ENCODE measurements around the gene GAST. TPM values are rescaled to one million over a fixed set of nuclear protein-coding genes. Genes with fewer than 3 reads are reported as not detected.
A peak's percentile ranks its signal among the peaks of the same experiment; 100 is the strongest.

The GAST gene
- total and polyA plus RNA-seq, 2 donors from 2014 or later: not detected

DNA sequence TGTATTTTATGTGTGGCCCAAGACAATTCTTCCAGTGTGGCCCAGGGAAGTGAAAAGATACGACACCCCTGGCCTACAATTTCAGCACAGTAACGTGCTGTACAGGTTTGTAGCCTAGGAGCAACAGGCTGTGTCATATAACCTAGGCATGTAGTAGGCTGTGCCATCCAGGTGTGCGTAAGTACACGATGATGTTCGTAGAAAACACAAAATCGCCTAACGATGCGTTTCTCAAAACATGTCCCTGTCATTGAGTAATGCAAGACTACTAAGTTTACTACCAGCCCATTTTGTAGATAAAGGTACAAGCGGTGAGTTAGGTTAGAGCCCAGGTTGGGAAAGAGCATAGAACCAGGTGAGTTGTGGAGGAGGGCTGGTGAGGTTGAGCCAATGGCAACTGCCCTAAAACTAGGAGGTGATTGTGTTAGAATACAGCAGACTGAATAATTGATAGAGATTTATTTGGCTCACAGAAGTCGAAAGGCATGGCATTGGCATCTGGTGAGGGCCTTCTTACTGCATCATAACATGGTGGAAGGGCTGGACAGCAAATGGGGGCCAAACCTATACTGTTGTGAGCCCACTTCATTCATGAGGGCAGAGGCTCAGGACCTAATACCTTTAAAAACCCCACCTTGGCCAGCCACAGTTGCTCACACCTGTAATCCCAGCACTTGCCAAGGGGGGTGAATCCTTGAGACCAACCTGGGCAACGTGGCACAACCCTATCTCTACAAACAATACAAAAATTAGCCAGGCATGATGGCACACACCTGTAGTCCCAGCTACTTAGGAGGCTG, 19.2 kb upstream of the GAST start:
- no peak overlapping the region for H3K4me3 ChIP-seq (ENCODE audit: low read length in 3 of 3)
- peaks cover 4 to 23% (median 19%) of the 10 kb centered on the region in 3 donors for H3K4me1 ChIP-seq (ENCODE audit: control insufficient read depth in 2 of 3, insufficient read depth in 2 of 3, low read depth in 1 of 3, low read length in 3 of 3)
- no peak for DNase-seq
- intact Hi-C loops (cut with DNase I): no loop called here
- no peak overlapping the region for H3K9ac ChIP-seq (ENCODE audit: low read length in 3 of 3)
- H3K9me3 ChIP-seq (ENCODE audit: control insufficient read depth in 2 of 3, insufficient read depth in 1 of 3, low read length in 3 of 3): no peaks in the 10 kb centered on the region
- H3K27ac ChIP-seq (ENCODE audit: low read depth in 2 of 2, low read length in 2 of 2): no peak overlapping the region
- no peak for TF ChIP-seq CTCF (IDR thresholded peaks at IDR 0.05; ENCODE audit: borderline replicate concordance, extremely low read depth, insufficient read depth)
- no peaks in the 10 kb centered on the region for H3K27me3 ChIP-seq (ENCODE audit: control insufficient read depth, insufficient read depth, low read length)
- FAIRE-seq: no peak
- H3K36me3 ChIP-seq (ENCODE audit: control insufficient read depth in 2 of 3, insufficient read depth in 3 of 3, low read length in 3 of 3): peaks cover 25 to 43% (median 37%) of the 10 kb centered on the region in 3 donors

- no peak for DNase-seq
- Histone ChIP-seq H3K4me1 (ENCODE audit: control insufficient read depth in 2 of 3, insufficient read depth in 2 of 3, low read depth in 1 of 3, low read length in 3 of 3) (peaks cover 0 to 16% (median 15%) of the 10 kb centered on the region in 3 donors), H3K27ac (ENCODE audit: low read depth in 2 of 2, low read length in 2 of 2) (no peak overlapping the region), H3K36me3 (ENCODE audit: control insufficient read depth in 2 of 3, insufficient read depth in 3 of 3, low read length in 3 of 3) (peaks cover 17 to 34% (median 31%) of the 10 kb centered on the region in 3 donors), H3K27me3 (ENCODE audit: control insufficient read depth, insufficient read depth, low read length) (no peaks in the 10 kb centered on the region), H3K9me3 (ENCODE audit: control insufficient read depth in 2 of 3, insufficient read depth in 1 of 3, low read length in 3 of 3) (no peaks in the 10 kb centered on the region), H3K9ac (ENCODE audit: low read length in 3 of 3) (no peak overlapping the region), H3K4me3 (ENCODE audit: low read length in 3 of 3) (no peak overlapping the region)
- TF ChIP-seq CTCF (IDR thresholded peaks at IDR 0.05; ENCODE audit: borderline replicate concordance, extremely low read depth, insufficient read depth): no peak
- intact Hi-C loops (cut with DNase I): no loop called here
- FAIRE-seq: no peak
Observed at GRCh38 chr17:41695134-41695661, 16.9 kb upstream of the GAST start.

DNA sequence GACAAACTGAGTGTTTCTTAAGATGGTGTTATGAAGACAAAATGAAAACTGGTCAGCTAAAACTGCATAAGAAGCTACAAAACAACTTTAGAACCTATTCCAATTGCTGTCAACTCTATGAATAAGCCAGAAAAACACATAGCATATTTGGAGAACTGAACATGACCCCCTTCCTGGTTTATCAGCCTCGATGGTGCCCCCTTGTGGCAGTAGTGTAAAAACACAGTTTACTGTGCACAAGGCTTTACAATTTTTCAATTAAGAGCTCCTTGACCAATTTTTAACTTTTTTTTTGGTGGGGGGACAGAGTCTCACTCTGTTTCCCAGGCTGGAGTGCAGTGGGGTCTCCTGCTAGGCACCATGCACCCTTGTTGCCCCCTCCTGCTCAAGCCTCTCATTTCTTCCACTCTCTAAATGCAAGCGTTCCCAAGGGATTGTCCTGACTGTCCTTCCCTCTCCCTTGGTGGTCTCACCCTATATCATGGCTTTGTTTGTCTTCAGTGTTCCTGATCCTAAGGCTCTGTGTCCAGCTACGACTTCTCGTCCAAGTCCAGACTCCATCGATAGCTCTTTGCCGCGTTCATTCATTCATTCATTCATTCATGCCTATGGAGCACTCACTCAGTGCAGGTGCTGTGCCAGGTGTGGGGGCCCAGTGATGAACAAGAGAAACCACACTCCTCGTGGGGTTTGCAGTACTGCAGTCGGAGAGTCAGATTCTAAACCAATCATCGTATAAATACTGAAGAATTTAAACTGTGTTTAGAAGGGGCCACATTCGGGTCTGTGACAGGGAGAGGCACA, 16.0 kb upstream of the GAST start:
- TF ChIP-seq CTCF (IDR thresholded peaks at IDR 0.05; ENCODE audit: borderline replicate concordance, extremely low read depth, insufficient read depth): peak; percentile 68
- peak in 3 of 5 donors; percentile 47 to 95 (median 83) for DNase-seq

More for the DNA sequence above, 16.0 kb upstream of the GAST start:
- Histone ChIP-seq H3K4me1 (ENCODE audit: control insufficient read depth in 2 of 3, insufficient read depth in 2 of 3, low read depth in 1 of 3, low read length in 3 of 3) (peaks cover 0 to 8% (median 6%) of the 10 kb centered on the region in 3 donors), H3K27me3 (ENCODE audit: control insufficient read depth, insufficient read depth, low read length) (no peaks in the 10 kb centered on the region), H3K9ac (ENCODE audit: low read length in 3 of 3) (no peak overlapping the region), H3K27ac (ENCODE audit: low read depth in 2 of 2, low read length in 2 of 2) (no peak overlapping the region), H3K36me3 (ENCODE audit: control insufficient read depth in 2 of 3, insufficient read depth in 3 of 3, low read length in 3 of 3) (peaks cover 8 to 25% (median 23%) of the 10 kb centered on the region in 3 donors), H3K9me3 (ENCODE audit: control insufficient read depth in 2 of 3, insufficient read depth in 1 of 3, low read length in 3 of 3) (no peaks in the 10 kb centered on the region), H3K4me3 (ENCODE audit: low read length in 3 of 3) (no peak overlapping the region)
- intact Hi-C loops (cut with DNase I): no loop called here
- no peak for FAIRE-seq
